Sigmoid colon (tissue), 4 donors: ENCODE measurements around the gene FJX1.

ENCODE experiments used
- POLR2A ChIP-seq, 2 donors: fragments of 450-650 bp; IDR thresholded peaks; one replicate each; pipeline ENCODE4 v1.6.1; 2016; ENCODE audit warnings: antibody characterized with exemption in 2 of 2, mild to moderate bottlenecking in 2 of 2, moderate library complexity in 2 of 2
- POLR2AphosphoS5 ChIP-seq, 4 donors: sonication (generic); formaldehyde crosslinking; IDR thresholded peaks; one replicate each; pipeline ENCODE4 v1.6.1; 2017; ENCODE audit warnings: antibody characterized with exemption in 4 of 4
- TF ChIP-seq, protein P1 (sequence below), 4 experiments: fragments of 450-650 bp in 3 of 4; fragments of 200-600 bp in 1 of 4; IDR thresholded peaks; one replicate each; pipeline ENCODE4 v1.5.1; 2016 to 2019; ENCODE audit warnings: antibody characterized with exemption in 4 of 4, mild to moderate bottlenecking in 3 of 4, moderate library complexity in 2 of 4

DNA sequence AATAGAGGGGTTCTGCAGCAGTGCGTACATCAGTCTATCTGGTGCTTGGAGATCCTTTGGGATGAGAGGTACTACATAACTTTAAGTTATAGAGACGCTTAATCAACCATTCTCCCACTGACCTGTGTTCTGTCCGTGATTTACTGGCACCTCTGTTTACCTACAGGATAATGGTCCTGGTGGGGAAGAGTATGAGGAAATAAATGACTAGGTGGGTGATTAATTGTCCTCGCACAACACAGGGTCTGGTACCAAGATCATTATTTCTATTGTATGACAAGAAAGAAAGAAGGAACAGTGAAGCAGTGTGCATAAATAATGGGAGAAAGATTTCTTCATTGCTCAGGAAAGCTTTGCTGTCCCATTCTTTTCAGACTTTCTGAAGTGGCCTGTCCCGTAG, 32.8 kb upstream of the FJX1 start:
- TF ChIP-seq, protein P1, sequence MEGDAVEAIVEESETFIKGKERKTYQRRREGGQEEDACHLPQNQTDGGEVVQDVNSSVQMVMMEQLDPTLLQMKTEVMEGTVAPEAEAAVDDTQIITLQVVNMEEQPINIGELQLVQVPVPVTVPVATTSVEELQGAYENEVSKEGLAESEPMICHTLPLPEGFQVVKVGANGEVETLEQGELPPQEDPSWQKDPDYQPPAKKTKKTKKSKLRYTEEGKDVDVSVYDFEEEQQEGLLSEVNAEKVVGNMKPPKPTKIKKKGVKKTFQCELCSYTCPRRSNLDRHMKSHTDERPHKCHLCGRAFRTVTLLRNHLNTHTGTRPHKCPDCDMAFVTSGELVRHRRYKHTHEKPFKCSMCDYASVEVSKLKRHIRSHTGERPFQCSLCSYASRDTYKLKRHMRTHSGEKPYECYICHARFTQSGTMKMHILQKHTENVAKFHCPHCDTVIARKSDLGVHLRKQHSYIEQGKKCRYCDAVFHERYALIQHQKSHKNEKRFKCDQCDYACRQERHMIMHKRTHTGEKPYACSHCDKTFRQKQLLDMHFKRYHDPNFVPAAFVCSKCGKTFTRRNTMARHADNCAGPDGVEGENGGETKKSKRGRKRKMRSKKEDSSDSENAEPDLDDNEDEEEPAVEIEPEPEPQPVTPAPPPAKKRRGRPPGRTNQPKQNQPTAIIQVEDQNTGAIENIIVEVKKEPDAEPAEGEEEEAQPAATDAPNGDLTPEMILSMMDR (IDR thresholded peaks at IDR 0.05), result no peak
- TF ChIP-seq POLR2AphosphoS5 (IDR thresholded peaks at IDR 0.05) (no peak), POLR2A (IDR thresholded peaks at IDR 0.05) (no peak)
